Measurements from ENCODE around the gene FGFR4. TPM values are rescaled to one million over a fixed set of nuclear protein-coding genes. Genes with fewer than 3 reads are reported as not detected.

FGFR4 gene
- polyA plus RNA-seq, 1 of the 3 experiments (the other 2 are of a cell fraction): 5.6 TPM

DNA sequence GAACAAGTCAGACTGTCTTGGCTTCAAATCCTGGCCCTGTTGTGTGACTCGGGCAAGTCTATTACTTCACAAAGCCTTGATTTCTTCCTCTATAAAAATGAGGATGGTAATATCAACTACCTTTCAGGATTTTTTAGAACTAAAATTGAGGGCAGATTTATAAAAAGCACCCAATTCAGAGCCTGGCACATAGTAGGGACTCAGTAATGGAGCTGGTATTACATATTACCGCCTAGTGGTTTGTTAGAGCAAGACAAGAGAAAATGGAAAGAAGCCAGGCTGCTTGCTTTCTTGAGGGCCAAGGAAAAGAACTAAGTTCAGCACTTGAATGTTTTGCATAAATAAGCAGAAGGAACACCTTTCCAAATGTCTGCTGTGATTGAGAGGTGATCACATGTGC lies 44.8 kb upstream of the FGFR4 start:
- ChIA-PET POLR2A (no interaction called here), CTCF (interaction anchor here (0.7 to 1.4 kb wide), 6 partner anchors 9 to 381 kb away, joined by 4 to 5 read pairs (median 4); no protein-coding TSS in a partner anchor)
- Histone ChIP-seq H3K27me3 (ENCODE audit: insufficient read depth) (no peaks in the 10 kb centered on the region), H3K4me1 (ENCODE audit: control insufficient read depth in 1 of 2, insufficient read depth in 2 of 2, low read depth in 1 of 2, low read length in 1 of 2) (no peaks in the 10 kb centered on the region), H3K79me2 (ENCODE audit: insufficient read depth) (peaks cover 27% of the 10 kb centered on the region; the same call in 1 of the 2 replicates), H3K9me2 (no peaks in the 10 kb centered on the region), H4K20me1 (ENCODE audit: insufficient read depth) (0 out of 2 replicates have a peak, but pooled peaks cover 2% of the 10 kb centered on the region), H2AFZ (ENCODE audit: low read depth) (no peak overlapping the region), H3K27ac (ENCODE audit: low read depth in 2 of 2, low read length in 1 of 2) (no peak overlapping the region), H3K9ac (no peak overlapping the region), H3F3A (replicated peaks; ENCODE audit: insufficient read depth) (peaks cover 5% of the 10 kb centered on the region), H3K36me3 (replicated peaks in 1 of 2; ENCODE audit: control insufficient read depth in 1 of 2, insufficient read depth in 2 of 2, low read length in 1 of 2) (peaks cover 24 to 26% of the 10 kb centered on the region in 2 experiments), H3K9me3 (no peaks in the 10 kb centered on the region), H3K4me3 (ENCODE audit: low read depth in 2 of 2, low read length in 1 of 2) (no peak overlapping the region), H3K4me2 (no peak overlapping the region)
- WGBS (ENCODE audit: low lambda C conversion rate): 95% methylated on average over 2 of the region's 2 CpGs
- no peak for DNase-seq
- TF ChIP-seq RFX5 (IDR thresholded peaks at IDR 0.05; ENCODE audit: low read length) (no peak), RAD21 (IDR thresholded peaks at IDR 0.05; ENCODE audit: low read length) (no peak), TEAD4 (IDR thresholded peaks at IDR 0.05; ENCODE audit: borderline replicate concordance, insufficient read depth) (no peak)

DNA sequence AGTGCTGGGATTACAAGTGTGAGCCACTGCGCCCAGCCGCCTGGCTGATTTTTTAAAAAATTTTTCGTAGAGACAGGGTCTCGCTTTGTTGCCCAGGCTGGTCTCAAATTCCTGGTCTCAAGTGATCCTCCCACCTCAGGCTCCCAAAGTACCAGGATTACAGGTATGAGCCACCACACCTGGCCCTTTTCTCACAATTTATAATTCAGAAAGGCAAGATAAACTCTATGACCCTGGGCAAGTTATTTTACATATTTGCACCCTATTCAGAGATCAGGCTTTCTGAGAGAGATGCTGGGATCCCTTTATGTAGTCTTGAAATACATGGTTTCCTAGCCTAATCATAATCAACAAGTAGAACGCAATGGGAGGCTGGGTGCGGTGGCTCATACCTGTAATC lies 43.6 kb upstream of the FGFR4 start:
- ChIA-PET CTCF (no interaction called here), POLR2A (no interaction called here)
- Histone ChIP-seq H3K9me3 (no peaks in the 10 kb centered on the region), H3K4me2 (no peak overlapping the region), H3F3A (replicated peaks; ENCODE audit: insufficient read depth) (peaks cover 5% of the 10 kb centered on the region), H3K36me3 (replicated peaks in 1 of 2; ENCODE audit: control insufficient read depth in 1 of 2, insufficient read depth in 2 of 2, low read length in 1 of 2) (peaks cover 29 to 35% of the 10 kb centered on the region in 2 experiments), H4K20me1 (ENCODE audit: insufficient read depth) (no peaks in the 10 kb centered on the region), H3K9ac (no peak overlapping the region), H3K79me2 (ENCODE audit: insufficient read depth) (0 out of 2 replicates have a peak, but pooled peaks cover 19% of the 10 kb centered on the region), H2AFZ (ENCODE audit: low read depth) (no peak overlapping the region), H3K27ac (ENCODE audit: low read depth in 2 of 2, low read length in 1 of 2) (no peak overlapping the region), H3K9me2 (no peaks in the 10 kb centered on the region), H3K4me3 (ENCODE audit: low read depth in 2 of 2, low read length in 1 of 2) (no peak overlapping the region), H3K4me1 (ENCODE audit: control insufficient read depth in 1 of 2, insufficient read depth in 2 of 2, low read depth in 1 of 2, low read length in 1 of 2) (no peaks in the 10 kb centered on the region), H3K27me3 (ENCODE audit: insufficient read depth) (no peaks in the 10 kb centered on the region)
- 98% methylated on average over 6 of the region's 6 CpGs for WGBS (ENCODE audit: low lambda C conversion rate)
- DNase-seq: no peak
- TF ChIP-seq, protein P1, sequence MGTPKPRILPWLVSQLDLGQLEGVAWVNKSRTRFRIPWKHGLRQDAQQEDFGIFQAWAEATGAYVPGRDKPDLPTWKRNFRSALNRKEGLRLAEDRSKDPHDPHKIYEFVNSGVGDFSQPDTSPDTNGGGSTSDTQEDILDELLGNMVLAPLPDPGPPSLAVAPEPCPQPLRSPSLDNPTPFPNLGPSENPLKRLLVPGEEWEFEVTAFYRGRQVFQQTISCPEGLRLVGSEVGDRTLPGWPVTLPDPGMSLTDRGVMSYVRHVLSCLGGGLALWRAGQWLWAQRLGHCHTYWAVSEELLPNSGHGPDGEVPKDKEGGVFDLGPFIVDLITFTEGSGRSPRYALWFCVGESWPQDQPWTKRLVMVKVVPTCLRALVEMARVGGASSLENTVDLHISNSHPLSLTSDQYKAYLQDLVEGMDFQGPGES (IDR thresholded peaks at IDR 0.05; ENCODE audit: low read depth, low read length): no peak
- TF ChIP-seq POLR2AphosphoS5 (IDR thresholded peaks at IDR 0.05; ENCODE audit: low read depth, low read length): no peak
- no peak for TF ChIP-seq JUND (IDR thresholded peaks at IDR 0.05)

DNA sequence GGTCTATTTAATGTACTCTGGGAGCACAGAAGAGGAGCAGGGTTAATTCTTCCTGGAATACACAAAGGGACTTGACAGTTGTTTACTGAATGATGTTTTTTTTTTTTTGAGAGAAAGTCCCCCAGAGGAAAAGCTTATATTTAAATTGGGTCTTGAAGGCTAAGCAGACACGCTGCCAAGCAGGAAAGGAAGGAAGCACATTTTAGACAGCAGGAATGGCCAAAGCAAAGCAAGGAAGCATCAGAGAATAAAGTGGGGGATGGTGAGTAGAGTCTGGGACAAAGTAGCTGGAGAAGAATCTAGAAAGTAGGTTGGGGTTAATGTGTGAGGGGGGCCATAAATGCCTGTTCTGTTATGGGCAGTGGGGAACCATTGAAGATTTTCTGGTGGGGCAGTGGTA lies 42.8 kb upstream of the FGFR4 start:
- H3K36me3 ChIP-seq (replicated peaks in 1 of 2; ENCODE audit: control insufficient read depth in 1 of 2, insufficient read depth in 2 of 2, low read length in 1 of 2): peaks cover 29 to 42% of the 10 kb centered on the region in 2 experiments
- no peak overlapping the region for H3K4me2 ChIP-seq
- no peaks in the 10 kb centered on the region for H3K27me3 ChIP-seq (ENCODE audit: insufficient read depth)
- no peaks in the 10 kb centered on the region for H3K9me3 ChIP-seq
- ChIA-PET CTCF (interaction anchor here (1.0 kb wide), 1 partner anchor 91 kb away, joined by 3 read pairs; no protein-coding TSS in a partner anchor), POLR2A (no interaction called here)
- 0 out of 2 replicates have a peak, but pooled peaks cover 11% of the 10 kb centered on the region for H3K79me2 ChIP-seq (ENCODE audit: insufficient read depth)
- no peaks in the 10 kb centered on the region for H3K4me1 ChIP-seq (ENCODE audit: control insufficient read depth in 1 of 2, insufficient read depth in 2 of 2, low read depth in 1 of 2, low read length in 1 of 2)
- H3K4me3 ChIP-seq (ENCODE audit: low read depth in 2 of 2, low read length in 1 of 2): no peak overlapping the region
- H3K9ac ChIP-seq: no peak overlapping the region
- TF ChIP-seq, protein P1 (IDR thresholded peaks at IDR 0.05; ENCODE audit: low read depth, low read length): no peak
- TF ChIP-seq, protein P2, sequence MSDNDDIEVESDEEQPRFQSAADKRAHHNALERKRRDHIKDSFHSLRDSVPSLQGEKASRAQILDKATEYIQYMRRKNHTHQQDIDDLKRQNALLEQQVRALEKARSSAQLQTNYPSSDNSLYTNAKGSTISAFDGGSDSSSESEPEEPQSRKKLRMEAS (IDR thresholded peaks at IDR 0.05; ENCODE audit: low read depth): no peak
- no peak for TF ChIP-seq NRF1 (IDR thresholded peaks at IDR 0.05; ENCODE audit: low read depth, low read length)
- no peak overlapping the region for H3K27ac ChIP-seq (ENCODE audit: low read depth in 2 of 2, low read length in 1 of 2)
- no peaks in the 10 kb centered on the region for H4K20me1 ChIP-seq (ENCODE audit: insufficient read depth)
- WGBS (ENCODE audit: low lambda C conversion rate): 91% methylated on average over 1 of the region's 1 CpG
- H3F3A ChIP-seq (replicated peaks; ENCODE audit: insufficient read depth): peaks cover 5% of the 10 kb centered on the region
- no peak for DNase-seq
- H3K9me2 ChIP-seq: no peaks in the 10 kb centered on the region
- H2AFZ ChIP-seq (ENCODE audit: low read depth): no peak overlapping the region
